GM18907 (cell line): Measurements from ENCODE around the gene TECPR2.
"Not testable (repeated sequence)": the region's sequence is repeated elsewhere in the genome, so short reads cannot be mapped to it uniquely, and the experiment has no call there.

ENCODE experiments used
- ATAC-seq: cut with Tn5 transposase; IDR thresholded peaks from one replicate; pipeline ENCODE4 v1.9.1; 2021; ENCODE audit warnings: mild to moderate bottlenecking, moderate library complexity; ENCODE audit not compliant: unreplicated experiment

TECPR2 gene

DNA sequence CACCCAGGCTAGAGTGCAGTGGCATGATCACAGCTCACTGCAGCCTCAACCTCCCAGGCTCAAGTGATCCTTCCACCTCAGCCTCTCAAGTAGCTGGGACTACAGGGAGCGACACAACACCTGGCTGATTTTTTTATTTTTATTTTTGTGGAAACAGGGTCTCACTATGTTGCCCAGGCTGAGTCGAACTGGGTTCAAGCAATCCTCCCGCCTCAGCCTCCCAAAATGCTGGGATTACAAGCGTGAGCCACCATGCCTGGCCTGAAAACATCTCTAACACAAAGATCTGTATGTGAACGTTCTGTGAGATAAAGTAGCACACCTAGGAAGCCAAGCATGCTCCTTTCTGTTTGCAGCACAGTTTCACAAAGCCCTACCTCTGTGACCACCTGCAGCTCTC is 157.0 kb downstream of the TECPR2 start:
- not testable (repeated sequence) for ATAC-seq

DNA sequence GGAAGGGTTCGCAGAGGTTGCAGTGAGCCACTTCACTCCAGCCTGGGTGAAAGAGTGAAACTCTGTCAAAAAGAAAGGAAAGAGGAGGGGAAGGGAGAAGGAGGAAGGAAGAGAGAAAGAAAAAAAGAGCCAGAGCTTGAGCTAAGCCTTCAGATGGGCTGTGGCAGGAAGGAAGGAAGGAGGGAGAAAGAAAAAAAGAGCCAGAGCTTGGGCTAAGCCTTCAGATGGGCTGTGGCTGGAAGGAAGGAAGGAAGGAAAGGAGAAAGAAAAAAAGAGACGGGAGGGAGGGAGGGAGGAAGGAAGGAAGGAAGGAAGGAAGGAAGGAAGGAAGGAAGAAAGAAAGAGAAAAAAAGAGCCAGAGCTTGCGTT is 160.4 kb downstream of the TECPR2 start:
- no peak for ATAC-seq

- ATAC-seq, result peak; percentile 14
Measured at GRCh38 chr14:102523569-102524450, 161.1 kb downstream of the TECPR2 start.

- peak; percentile 96 for ATAC-seq
Measured at GRCh38 chr14:102524451-102525218, 161.9 kb downstream of the TECPR2 start.

- peak; percentile 38 for ATAC-seq
Measured at GRCh38 chr14:102525219-102525928, 162.6 kb downstream of the TECPR2 start.

DNA sequence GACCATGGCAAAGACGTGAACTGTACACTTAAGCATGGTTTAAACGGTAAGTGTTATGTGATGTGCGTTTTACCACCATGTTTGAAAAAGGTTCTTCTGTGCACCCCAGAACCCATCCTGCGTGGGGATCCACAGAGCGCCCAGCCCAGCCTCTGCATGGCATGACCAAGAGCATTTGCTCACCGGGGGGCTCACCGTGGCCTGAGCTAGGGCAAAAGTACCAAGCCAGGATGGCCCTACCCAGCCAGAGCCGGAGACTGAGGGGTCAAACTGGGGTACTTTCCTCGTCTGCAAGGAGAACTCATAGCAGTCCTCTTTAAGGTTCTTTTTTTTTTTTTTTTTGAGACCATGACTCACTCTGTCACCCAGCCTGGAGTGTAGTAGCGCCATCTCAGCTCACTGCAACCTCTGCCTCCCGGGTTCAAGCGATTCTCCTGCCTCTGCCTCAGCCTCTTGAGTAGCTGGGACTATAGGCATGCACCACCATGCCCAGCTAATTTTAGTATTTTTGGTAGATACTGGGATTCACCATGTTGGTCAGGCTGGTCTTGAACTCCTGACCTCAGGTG is 163.3 kb downstream of the TECPR2 start:
- no peak for ATAC-seq

DNA sequence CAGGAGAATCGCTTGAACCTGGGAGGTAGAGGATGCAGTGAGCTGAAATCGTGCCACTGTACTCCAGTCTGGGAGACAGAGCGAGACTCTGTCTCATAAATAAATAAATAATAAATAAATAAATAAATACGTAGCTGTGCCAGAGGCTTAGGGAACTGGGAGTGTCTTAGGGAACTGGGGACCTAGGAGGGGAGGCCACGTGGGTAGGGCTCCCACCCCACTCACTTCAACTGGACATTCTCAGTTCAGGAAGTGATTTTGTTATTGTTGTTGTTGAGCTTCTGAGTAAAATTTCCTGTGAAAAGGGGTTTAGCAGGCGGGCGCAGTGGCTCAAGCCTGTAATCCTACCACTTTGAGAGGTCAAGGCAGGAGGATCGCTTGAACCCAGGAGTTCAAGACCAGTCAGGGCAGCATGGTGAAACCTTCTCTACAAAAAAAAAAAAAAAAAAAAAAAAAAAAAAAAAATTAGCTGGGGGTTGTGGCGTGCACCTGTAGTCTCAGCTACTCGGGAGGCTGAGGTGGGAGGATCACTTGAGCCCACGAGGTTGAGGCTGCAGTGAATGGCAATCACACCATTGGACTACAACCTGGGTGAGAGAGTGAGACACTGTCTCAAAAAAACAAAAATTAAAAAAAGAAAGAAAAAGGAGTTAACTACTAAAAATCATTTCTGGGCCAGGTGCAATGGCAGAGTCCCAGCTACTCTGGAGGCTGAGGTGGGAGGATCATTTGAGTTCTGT is 165.9 kb downstream of the TECPR2 start:
- ATAC-seq, result no peak

DNA sequence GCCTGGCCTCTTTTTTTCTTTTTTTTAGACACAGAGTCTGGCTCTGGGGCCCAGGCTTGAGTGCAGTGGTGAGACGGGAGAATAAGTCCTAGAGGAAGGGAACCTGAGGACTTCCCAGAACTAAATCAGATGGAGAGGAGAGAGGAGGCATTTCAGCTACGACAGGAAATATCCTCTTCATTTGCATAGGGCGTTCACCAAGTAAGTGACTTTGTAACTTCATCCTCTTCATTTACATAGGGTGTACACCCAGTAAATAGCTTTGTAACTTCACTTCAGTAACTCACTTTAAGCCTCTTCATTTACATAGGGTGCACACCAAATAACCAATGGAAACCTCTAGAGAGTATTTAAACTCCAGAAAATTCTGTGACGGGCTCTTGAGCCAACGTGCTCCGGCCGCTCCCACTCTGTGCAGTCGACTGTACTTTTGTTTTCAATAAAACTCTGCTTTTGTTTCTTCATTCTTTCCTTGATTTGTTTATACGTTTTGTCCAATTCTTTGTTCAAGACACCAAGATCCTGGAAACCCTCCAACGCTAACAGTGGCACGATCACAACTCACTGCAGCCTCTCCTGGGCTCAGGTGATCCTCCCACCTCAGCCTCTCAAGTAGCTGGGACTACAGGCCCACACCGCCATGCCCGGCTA is 168.2 kb downstream of the TECPR2 start:
- no peak for ATAC-seq

GRCh38 chr14:102532204-102532658 is 169.5 kb downstream of the TECPR2 start:
- no peak for ATAC-seq

DNA sequence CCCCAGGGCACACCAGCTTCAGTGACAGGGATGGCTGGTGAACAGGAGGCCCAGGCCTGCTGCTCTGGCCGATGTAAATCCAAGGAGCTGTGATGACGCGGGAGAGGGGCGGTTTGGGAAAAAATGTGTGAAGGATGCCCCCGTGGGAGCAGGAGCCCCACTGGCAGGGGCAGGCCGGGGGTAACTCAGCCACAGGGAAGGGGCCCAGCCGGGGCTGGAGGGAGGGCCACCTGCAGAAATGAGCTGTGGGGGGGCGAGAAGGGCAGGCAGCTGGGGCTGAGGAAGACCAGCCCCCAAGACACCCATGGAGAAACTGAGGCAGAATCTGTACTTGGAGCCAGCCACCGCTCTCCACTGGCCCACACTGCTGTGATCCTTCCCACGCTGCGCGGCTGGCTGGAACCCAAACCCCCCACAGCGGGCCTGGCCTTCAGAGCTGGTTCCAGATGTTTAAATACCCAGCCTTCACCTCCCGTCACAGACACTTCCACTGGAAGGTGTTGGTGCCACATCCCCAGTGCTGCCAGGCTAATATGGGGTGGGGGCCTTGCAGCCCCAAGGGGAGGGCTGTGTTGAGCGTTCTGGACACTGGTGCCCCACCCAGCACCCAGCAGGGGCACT is 175.3 kb downstream of the TECPR2 start:
- no peak for ATAC-seq

GRCh38 chr14:102538602-102539543 is 176.1 kb downstream of the TECPR2 start:
- ATAC-seq, result no peak

GRCh38 chr14:102539544-102540314 is 177.0 kb downstream of the TECPR2 start:
- no peak for ATAC-seq

- ATAC-seq, result no peak
Measured at GRCh38 chr14:102540315-102541028, 177.7 kb downstream of the TECPR2 start.

DNA sequence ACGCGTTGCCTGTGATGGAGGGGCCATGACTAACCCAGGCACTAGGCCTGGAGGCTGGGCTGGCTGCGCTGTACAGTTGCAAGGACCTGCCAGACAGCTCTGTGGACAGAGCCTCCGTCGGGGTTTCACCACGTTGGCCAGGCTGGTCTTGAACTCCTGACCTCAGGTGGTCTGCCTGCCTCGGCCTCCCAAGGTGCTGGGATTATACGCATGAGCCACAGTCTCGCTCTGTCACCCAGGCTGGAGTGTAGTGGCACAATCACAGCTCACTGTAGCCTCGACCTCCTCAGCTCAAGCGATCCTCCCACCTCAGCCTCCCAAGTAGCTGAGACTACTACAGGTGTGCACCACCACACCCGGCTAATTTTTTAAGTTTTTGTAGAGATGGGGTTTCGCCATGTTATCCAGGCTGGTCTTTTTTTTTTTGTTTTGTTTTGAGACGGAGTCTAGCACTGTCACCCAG is 178.3 kb downstream of the TECPR2 start:
- ATAC-seq, result not testable (repeated sequence)

- ATAC-seq, result no peak
Measured at GRCh38 chr14:102541771-102542170, 179.0 kb downstream of the TECPR2 start.

- ATAC-seq, result no peak
Measured at GRCh38 chr14:102544046-102544746, 181.5 kb downstream of the TECPR2 start.
